Measurements from ENCODE around the gene LIPK.
"Not testable (repeated sequence)": the region's sequence is repeated elsewhere in the genome, so short reads cannot be mapped to it uniquely, and the experiment has no call there.

Gene LIPK

DNA sequence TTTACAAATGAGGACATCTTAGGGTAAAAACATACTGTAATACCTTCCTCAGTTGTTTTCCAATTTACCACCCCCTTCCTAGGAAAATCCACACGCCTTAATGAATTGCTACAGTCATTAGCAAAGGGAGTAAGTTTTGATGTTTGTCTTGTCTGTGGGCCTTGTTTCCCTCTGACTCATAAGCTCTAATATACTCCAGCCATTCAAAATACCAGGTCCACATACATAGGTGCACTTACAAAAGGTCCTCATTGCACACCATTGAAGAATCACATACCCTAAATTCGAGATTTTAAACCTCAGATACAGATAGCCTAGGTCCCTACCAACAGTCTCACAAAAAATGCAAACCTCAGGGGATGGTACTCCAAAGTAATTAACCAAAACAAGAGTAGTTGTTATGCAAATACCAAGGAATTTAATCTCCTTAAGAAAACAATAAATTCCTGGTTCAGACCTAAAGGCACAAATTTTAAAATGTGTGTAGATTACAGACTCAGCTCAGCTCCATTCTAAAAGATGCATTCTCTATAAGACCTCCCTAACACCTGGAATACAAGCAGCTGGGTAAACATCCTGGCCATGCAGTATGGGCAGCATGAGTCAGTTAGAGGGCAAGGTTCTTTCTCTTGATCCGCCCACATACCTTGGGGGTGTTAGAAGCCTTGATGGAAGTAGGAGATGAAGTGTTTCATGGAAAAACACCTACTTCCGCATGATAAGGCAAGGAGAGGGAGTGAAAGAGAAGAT, 3.0 kb upstream of the LIPK start:
- no peak for DNase-seq (ENCODE audit: low read depth)
- H3K4me3 ChIP-seq (ENCODE audit: low read depth, low read length), result no peak overlapping the region
- TF ChIP-seq MYC (IDR thresholded peaks at IDR 0.05; ENCODE audit: low read depth, low read length), result no peak
- no peak for TF ChIP-seq POLR2A (IDR thresholded peaks at IDR 0.05; ENCODE audit: extremely low read depth, insufficient read length)
- TF ChIP-seq, protein P1, sequence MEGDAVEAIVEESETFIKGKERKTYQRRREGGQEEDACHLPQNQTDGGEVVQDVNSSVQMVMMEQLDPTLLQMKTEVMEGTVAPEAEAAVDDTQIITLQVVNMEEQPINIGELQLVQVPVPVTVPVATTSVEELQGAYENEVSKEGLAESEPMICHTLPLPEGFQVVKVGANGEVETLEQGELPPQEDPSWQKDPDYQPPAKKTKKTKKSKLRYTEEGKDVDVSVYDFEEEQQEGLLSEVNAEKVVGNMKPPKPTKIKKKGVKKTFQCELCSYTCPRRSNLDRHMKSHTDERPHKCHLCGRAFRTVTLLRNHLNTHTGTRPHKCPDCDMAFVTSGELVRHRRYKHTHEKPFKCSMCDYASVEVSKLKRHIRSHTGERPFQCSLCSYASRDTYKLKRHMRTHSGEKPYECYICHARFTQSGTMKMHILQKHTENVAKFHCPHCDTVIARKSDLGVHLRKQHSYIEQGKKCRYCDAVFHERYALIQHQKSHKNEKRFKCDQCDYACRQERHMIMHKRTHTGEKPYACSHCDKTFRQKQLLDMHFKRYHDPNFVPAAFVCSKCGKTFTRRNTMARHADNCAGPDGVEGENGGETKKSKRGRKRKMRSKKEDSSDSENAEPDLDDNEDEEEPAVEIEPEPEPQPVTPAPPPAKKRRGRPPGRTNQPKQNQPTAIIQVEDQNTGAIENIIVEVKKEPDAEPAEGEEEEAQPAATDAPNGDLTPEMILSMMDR (IDR thresholded peaks at IDR 0.05; ENCODE audit: low read depth, low read length), result no peak
- TF ChIP-seq, protein P2, sequence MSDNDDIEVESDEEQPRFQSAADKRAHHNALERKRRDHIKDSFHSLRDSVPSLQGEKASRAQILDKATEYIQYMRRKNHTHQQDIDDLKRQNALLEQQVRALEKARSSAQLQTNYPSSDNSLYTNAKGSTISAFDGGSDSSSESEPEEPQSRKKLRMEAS (IDR thresholded peaks at IDR 0.05; ENCODE audit: low read depth, low read length), result no peak

DNA sequence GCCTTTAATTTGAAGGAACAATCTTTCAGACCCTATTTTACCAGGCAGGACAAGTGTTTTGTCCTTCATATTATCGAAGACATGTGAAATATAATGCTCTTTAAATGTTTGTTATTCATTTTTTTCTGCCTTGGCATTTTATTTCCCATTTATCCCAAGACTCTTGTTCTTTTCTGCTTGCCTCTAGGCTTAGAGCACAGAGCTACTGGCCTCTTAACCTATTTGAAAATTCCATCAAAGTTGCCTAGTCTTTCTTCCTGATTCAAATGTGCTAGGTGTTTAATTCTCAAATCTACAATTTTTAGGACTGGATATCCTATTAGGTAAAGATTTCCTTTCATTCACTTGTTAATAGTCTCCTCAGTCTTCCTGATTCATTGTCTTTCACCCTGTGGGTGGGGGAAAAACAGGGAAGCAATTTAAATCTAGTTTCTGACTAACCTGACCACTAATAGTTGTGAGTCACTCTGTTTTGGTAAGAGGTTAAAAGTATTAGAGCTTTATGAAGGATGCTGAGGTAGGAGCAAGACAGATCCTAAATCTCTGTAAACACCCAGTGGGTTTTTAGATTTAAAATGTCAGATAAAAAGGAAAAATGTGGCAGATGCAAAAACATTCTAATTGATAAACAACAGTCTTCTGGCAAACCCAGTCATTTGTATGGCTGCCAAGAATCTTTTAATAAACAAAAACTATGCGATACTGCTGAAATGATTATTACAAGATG, 1.5 kb downstream of the LIPK start:
- H3K4me3 ChIP-seq (ENCODE audit: low read depth, low read length), result no peak overlapping the region
- peak; percentile 16 for DNase-seq (ENCODE audit: low read depth)
- TF ChIP-seq, protein P2 (IDR thresholded peaks at IDR 0.05; ENCODE audit: low read depth, low read length), result no peak
- TF ChIP-seq, protein P1 (IDR thresholded peaks at IDR 0.05; ENCODE audit: low read depth, low read length), result no peak
- no peak for TF ChIP-seq POLR2A (IDR thresholded peaks at IDR 0.05; ENCODE audit: extremely low read depth, insufficient read length)
- no peak for TF ChIP-seq MYC (IDR thresholded peaks at IDR 0.05; ENCODE audit: low read depth, low read length)

DNA sequence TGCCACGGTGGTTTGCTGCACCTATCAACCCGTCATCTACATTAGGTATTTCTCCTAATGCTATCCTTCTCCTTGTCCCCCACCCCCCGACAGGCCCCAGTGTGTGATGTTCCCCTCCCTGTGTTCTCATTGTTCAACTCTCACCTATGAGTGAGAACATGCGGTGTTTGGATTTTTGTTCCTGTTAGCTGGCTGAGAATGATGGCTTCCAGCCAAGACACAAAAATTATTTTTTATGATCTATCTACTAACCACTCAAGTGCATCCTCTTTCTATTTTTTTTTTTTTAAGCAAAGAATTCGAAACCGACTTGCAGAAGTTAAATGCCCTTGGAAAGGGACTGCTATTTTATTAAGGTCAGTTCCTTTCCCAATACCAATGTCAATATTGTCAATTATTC, 3.3 kb downstream of the LIPK start:
- not testable (repeated sequence) for DNase-seq (ENCODE audit: low read depth)

DNA sequence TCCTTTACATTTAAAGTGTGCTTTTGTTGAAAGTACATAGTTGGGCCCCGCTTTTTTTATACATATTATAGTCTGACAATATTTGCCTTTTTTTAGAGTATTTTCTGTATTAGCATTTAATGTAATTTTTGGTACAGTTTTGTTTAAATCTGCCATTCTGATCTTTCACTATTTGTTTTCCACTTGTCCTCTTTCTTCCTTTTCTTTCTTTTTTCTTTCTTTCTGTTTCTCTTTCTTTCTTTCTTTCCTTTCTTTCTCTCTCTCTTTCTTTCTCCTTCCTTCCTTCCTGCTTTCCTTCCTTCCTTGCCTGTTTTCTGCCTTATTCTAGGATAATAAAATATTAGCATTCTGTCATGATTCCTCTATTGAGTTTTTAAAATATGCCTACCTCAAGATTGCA, 9.5 kb downstream of the LIPK start:
- DNase-seq (ENCODE audit: low read depth), result no peak
- no peak overlapping the region for H3K4me3 ChIP-seq (ENCODE audit: low read depth, low read length)
- TF ChIP-seq, protein P1 (IDR thresholded peaks at IDR 0.05; ENCODE audit: low read depth, low read length), result no peak
- no peak for TF ChIP-seq POLR2A (IDR thresholded peaks at IDR 0.05; ENCODE audit: extremely low read depth, insufficient read length)
- TF ChIP-seq MYC (IDR thresholded peaks at IDR 0.05; ENCODE audit: low read depth, low read length), result no peak
- TF ChIP-seq, protein P2 (IDR thresholded peaks at IDR 0.05; ENCODE audit: low read depth, low read length), result no peak

More for the DNA sequence above, 3.3 kb downstream of the LIPK start:
- not testable (repeated sequence) for H3K4me3 ChIP-seq (ENCODE audit: low read depth, low read length)

DNA sequence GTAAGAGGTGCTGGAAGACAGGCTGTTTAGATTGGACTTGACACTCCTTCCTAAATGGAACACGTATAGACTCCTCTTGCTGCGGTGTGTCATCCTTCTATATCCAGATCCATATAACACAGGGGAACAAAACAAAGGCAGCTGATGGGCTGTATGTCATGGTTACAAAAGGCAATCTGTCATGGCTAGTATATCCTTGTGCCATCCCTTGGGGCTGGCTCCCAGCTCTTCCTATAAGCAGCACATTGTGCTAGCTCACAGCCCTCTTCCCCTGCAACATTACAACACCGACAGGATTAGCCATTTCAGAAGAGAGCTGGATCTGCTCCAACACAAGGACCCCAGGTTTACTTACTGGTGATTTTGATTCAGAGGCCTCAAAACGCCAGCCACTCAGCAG, 15.3 kb downstream of the LIPK start:
- TF ChIP-seq, protein P2 (IDR thresholded peaks at IDR 0.05; ENCODE audit: low read depth, low read length), result no peak
- TF ChIP-seq POLR2A (IDR thresholded peaks at IDR 0.05; ENCODE audit: extremely low read depth, insufficient read length) (no peak), MYC (IDR thresholded peaks at IDR 0.05; ENCODE audit: low read depth, low read length) (no peak)
- TF ChIP-seq, protein P1 (IDR thresholded peaks at IDR 0.05; ENCODE audit: low read depth, low read length), result no peak
- H3K4me3 ChIP-seq (ENCODE audit: low read depth, low read length), result no peak overlapping the region
- DNase-seq (ENCODE audit: low read depth), result no peak

DNA sequence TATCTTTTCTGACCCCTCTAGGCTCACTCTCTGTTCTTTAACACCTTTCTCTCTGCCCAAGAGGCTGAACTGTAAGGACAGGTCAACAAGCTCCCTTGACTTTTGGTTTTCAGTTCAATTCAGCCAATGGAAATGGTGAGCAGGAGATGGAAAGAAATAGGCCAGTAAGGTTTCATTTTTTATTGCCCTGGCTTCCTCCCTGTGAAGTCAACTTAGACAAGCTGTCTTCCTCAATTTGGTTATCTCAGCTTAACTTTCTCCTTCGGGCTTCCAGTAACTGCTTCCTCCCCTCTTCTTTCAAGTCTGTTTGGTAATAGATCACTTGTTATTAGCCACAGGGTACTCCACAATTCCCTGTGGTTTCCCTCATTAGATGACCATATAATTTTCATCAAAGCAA, 19.7 kb downstream of the LIPK start:
- H3K4me3 ChIP-seq (ENCODE audit: low read depth, low read length), result no peak overlapping the region
- DNase-seq (ENCODE audit: low read depth), result peak; percentile 43
- TF ChIP-seq, protein P2 (IDR thresholded peaks at IDR 0.05; ENCODE audit: low read depth, low read length), result no peak
- TF ChIP-seq, protein P1 (IDR thresholded peaks at IDR 0.05; ENCODE audit: low read depth, low read length), result no peak
- TF ChIP-seq MYC (IDR thresholded peaks at IDR 0.05; ENCODE audit: low read depth, low read length), result no peak
- no peak for TF ChIP-seq POLR2A (IDR thresholded peaks at IDR 0.05; ENCODE audit: extremely low read depth, insufficient read length)

Measured in NB4 (cell line).